ENCODE results near the gene CDT1.
"Not testable (repeated sequence)": the region's sequence is repeated elsewhere in the genome, so short reads cannot be mapped to it uniquely, and the experiment has no call there.

Gene CDT1

GRCh38 chr16:88762258-88762870 is 41.2 kb upstream of the CDT1 start:
- TF ChIP-seq JUND (IDR thresholded peaks at IDR 0.05; ENCODE audit: low read depth) = no peak
- no peak for DNase-seq (ENCODE audit: low read depth in 1 of 2, low spot score in 1 of 2)
- in situ Hi-C loops (cut with HindIII; ENCODE audit: low pct_unique_long_range_greater_than_20kb, low sequenced_read_pairs) = no loop called here

DNA sequence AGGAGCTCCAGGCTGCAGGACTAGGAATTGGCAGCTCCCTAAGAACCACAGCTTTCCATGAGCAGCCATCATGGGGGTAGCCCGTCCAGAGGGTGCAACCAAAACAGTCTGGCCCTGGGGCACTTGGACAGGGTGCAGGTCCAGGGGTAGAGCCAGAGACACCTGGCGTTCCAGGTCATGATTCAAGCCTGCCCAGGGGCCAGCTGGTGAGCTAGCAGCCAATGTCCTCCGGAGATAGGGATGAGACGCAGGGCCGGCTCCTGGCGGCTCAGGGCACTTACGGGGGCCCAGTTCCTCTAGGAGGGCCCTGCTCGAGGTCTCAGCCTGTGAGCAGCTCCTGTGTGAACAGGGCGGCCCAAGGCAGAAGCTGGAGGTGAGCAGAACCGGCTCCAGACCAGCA is 40.6 kb upstream of the CDT1 start:
- no peak for TF ChIP-seq JUND (IDR thresholded peaks at IDR 0.05; ENCODE audit: low read depth)
- DNase-seq (ENCODE audit: low read depth in 1 of 2, low spot score in 1 of 2) = peak in 1 of 2 experiments; percentile 50
- in situ Hi-C loops (cut with HindIII; ENCODE audit: low pct_unique_long_range_greater_than_20kb, low sequenced_read_pairs) = no loop called here

DNA sequence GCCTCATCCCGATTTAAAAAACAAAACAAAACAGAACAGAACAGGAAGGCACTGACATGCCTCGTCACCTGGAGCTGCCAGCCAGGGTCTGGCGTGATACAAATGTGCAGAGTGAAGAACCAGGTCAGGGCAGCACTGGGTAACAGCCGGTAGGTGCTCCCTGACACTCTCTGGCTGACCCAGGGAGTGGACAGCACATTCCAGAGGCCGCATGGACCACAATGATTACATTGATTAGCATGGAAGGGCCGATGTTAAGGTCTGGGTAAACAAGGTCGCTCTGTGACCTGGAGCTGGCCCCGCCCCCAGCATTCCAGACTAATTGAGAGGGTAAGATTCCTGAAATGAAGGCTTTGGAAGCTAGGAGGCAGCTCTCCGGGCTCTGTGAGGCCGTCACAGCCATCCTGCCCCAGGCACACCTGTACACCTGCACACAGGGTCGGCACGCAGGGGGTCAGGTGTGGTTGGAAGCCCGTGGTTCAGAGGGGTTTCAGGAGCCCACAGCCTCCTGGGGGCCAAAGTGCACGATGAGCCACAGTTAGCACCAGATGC is 40.0 kb upstream of the CDT1 start:
- TF ChIP-seq JUND (IDR thresholded peaks at IDR 0.05; ENCODE audit: low read depth) = no peak
- peak in 1 of 2 experiments; percentile 94 for DNase-seq (ENCODE audit: low read depth in 1 of 2, low spot score in 1 of 2)
- in situ Hi-C loops (cut with HindIII; ENCODE audit: low pct_unique_long_range_greater_than_20kb, low sequenced_read_pairs) = no loop called here

DNA sequence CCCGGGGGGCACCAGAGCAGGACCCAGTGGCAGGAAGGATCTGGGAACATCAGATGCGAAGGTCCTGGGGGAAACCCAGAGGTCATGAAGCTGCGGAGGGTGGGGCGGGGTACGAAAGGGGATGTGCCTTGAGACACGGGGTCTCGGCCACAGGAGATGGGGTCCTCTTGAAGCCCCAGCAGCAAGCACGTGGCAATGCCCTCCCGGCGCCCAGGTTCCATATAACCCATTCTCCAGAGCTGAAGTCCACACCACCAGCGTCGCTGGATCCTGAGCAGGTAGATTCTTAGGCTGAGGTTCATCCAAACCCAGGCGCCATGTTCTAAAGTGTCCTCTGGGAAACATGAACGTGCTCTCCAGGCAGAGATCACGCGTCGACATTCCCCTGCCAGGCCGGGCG is 39.5 kb upstream of the CDT1 start:
- DNase-seq (ENCODE audit: low read depth in 1 of 2, low spot score in 1 of 2) = no peak
- in situ Hi-C loops (cut with HindIII; ENCODE audit: low pct_unique_long_range_greater_than_20kb, low sequenced_read_pairs) = no loop called here
- TF ChIP-seq JUND (IDR thresholded peaks at IDR 0.05; ENCODE audit: low read depth) = no peak

- in situ Hi-C loops (cut with HindIII; ENCODE audit: low pct_unique_long_range_greater_than_20kb, low sequenced_read_pairs) = no loop called here
- TF ChIP-seq JUND (IDR thresholded peaks at IDR 0.05; ENCODE audit: low read depth) = no peak; the same call in 1 of the 2 replicates
- peak; percentile 95 to 96 for DNase-seq (ENCODE audit: low read depth in 1 of 2, low spot score in 1 of 2)
These were observed 38.7 kb upstream of the CDT1 start for GRCh38 chr16:88764913-88765349.

GRCh38 chr16:88766975-88767374 is 36.6 kb upstream of the CDT1 start:
- TF ChIP-seq JUND (IDR thresholded peaks at IDR 0.05; ENCODE audit: low read depth) = no peak
- in situ Hi-C loops (cut with HindIII; ENCODE audit: low pct_unique_long_range_greater_than_20kb, low sequenced_read_pairs) = no loop called here
- DNase-seq (ENCODE audit: low read depth in 1 of 2, low spot score in 1 of 2) = no peak

DNA sequence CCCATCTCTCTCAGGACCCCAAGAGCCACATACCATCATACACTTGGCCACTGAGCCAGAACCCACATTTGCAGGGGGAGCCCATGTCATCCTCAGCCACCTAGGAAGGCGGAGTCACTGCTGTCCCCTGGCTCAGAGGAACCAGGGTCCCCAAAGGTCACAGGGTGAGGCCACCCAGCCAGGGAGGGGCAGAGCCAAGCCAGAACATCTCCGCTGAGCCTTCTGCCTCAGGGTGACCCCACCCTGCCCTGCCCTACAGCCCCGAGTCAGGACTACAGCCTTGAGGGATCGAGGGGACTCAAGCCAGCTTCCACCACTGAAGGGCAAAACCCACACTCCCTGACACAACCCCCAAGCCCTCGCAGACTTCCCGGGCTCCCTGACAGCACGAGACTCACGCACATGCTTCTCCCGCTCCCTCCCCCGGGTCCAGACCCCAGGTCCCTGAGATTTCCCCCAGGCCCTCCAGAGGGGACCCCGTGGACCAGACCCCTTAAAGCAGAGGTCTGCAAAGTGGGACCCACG is 36.0 kb upstream of the CDT1 start:
- DNase-seq (ENCODE audit: low read depth in 1 of 2, low spot score in 1 of 2) = no peak
- TF ChIP-seq JUND (IDR thresholded peaks at IDR 0.05; ENCODE audit: low read depth) = no peak
- in situ Hi-C loops (cut with HindIII; ENCODE audit: low pct_unique_long_range_greater_than_20kb, low sequenced_read_pairs) = no loop called here

GRCh38 chr16:88768071-88768783 is 35.4 kb upstream of the CDT1 start:
- DNase-seq (ENCODE audit: low read depth in 1 of 2, low spot score in 1 of 2) = peak in 1 of 2 experiments; percentile 42
- TF ChIP-seq JUND (IDR thresholded peaks at IDR 0.05; ENCODE audit: low read depth) = no peak
- in situ Hi-C loops (cut with HindIII; ENCODE audit: low pct_unique_long_range_greater_than_20kb, low sequenced_read_pairs) = no loop called here

- DNase-seq (ENCODE audit: low read depth in 1 of 2, low spot score in 1 of 2) = peak; percentile 91 to 98
- no peak for TF ChIP-seq JUND (IDR thresholded peaks at IDR 0.05; ENCODE audit: low read depth)
- in situ Hi-C loops (cut with HindIII; ENCODE audit: low pct_unique_long_range_greater_than_20kb, low sequenced_read_pairs) = no loop called here
These were observed 33.8 kb upstream of the CDT1 start for GRCh38 chr16:88769617-88770460.

GRCh38 chr16:88770461-88771293 is 32.9 kb upstream of the CDT1 start:
- in situ Hi-C loops (cut with HindIII; ENCODE audit: low pct_unique_long_range_greater_than_20kb, low sequenced_read_pairs) = no loop called here
- TF ChIP-seq JUND (IDR thresholded peaks at IDR 0.05; ENCODE audit: low read depth) = no peak
- peak in 1 of 2 experiments; percentile 94 for DNase-seq (ENCODE audit: low read depth in 1 of 2, low spot score in 1 of 2)

- no peak for TF ChIP-seq JUND (IDR thresholded peaks at IDR 0.05; ENCODE audit: low read depth)
- no peak for DNase-seq (ENCODE audit: low read depth in 1 of 2, low spot score in 1 of 2)
- in situ Hi-C loops (cut with HindIII; ENCODE audit: low pct_unique_long_range_greater_than_20kb, low sequenced_read_pairs) = no loop called here
These were observed 32.3 kb upstream of the CDT1 start for GRCh38 chr16:88771294-88771772.

DNA sequence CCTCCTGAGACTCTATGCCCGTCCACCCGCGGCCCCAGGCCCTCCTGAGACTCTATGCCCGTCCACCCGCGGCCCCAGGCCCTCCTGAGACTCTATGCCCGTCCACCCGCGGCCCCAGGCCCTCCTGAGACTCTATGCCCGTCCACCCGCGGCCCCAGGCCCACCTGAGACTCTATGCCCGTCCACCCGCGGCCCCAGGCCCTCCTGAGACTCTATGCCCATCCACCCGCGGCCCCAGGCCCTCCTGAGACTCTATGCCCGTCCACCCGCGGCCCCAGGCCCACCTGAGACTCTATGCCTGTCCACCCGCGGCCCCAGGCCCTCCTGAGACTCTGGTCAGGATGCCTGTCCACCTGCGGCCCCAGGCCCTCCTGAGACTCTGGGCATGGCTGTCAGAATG is 31.8 kb upstream of the CDT1 start:
- DNase-seq (ENCODE audit: low read depth in 1 of 2, low spot score in 1 of 2); in situ Hi-C loops (cut with HindIII; ENCODE audit: low pct_unique_long_range_greater_than_20kb, low sequenced_read_pairs): not testable (repeated sequence)
